NCI-H345 (cell line): ENCODE results near the gene SRSF5.

Experiments used
- DNase-seq: peaks from one replicate; lab custom pipeline; 2025; lab: John Stamatoyannopoulos, UW

SRSF5 gene

DNA sequence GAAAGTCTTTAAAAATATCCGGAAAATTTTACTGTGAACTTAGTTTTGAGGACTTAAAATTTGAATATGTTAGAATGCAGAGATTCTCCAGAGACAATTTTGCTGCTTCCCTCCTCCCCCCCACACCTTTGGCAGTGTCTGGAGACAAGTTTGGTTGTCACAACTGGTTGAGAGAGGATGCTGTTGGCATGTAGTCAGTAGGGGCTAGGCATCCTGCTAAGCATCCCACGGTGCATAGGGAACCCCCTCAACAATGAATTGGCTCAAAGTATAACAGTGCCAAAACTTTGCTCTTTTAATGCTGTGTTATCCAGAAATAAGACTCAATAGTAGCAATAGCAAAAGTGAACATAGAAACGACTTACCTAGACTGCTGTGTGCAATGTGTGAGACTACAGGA is 3.6 kb downstream of the SRSF5 start:
- no peak for DNase-seq

DNA sequence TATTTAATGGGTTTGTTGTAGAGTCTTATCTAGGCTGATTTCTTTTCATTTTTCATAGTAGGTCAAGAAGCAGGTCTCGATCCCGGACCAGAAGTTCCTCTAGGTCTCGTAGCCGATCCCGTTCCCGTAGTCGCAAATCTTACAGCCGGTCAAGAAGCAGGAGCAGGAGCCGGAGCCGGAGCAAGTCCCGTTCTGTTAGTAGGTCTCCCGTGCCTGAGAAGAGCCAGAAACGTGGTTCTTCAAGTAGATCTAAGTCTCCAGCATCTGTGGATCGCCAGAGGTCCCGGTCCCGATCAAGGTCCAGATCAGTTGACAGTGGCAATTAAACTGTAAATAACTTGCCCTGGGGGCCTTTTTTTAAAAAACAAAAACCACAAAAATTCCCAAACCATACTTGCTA is 4.2 kb downstream of the SRSF5 start:
- DNase-seq = no peak

DNA sequence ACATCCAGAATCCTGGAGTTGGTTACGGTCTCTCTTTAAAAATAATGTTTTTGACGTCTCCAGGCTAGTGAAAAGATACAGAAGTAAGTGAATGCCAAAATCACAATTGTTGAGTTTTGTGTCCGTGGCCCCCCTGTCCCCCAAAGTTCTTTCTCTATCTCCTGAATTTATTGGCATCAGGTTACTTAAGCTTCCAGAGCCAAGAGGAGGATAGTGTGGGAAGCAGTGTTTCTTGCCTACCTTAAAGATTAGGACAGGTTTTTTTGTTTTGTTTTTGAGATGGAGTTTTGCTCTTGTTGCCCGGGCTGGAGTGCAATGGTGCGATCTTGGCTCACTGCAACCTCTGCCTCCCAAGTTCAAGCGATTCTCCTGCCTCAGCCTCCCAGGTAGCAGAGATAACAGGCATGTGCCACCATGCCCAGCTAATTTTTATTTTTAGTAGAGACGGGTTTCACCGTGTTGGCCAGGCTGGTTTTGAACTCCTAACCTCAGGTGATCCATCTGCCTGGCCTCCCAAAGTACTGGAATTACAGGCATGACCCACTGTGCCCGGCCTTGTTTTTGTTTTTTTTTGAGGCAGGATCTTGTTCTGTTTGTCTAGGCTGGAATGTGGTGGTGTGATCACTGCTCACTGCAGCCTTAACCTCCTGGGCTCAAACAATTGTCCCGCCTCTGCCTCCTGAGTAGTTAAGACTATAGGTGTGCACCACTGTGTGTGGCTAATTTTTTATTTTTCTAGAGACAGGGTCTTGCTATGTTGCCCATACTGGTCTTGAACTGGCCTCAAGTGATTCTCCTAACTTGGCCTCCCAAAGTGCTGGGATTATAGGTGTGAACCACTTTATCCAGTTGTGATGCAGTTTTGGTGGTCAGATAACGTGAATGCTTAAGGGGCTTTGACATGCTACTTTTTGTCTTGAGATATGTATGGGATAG is 5.4 kb downstream of the SRSF5 start:
- DNase-seq = no peak

DNA sequence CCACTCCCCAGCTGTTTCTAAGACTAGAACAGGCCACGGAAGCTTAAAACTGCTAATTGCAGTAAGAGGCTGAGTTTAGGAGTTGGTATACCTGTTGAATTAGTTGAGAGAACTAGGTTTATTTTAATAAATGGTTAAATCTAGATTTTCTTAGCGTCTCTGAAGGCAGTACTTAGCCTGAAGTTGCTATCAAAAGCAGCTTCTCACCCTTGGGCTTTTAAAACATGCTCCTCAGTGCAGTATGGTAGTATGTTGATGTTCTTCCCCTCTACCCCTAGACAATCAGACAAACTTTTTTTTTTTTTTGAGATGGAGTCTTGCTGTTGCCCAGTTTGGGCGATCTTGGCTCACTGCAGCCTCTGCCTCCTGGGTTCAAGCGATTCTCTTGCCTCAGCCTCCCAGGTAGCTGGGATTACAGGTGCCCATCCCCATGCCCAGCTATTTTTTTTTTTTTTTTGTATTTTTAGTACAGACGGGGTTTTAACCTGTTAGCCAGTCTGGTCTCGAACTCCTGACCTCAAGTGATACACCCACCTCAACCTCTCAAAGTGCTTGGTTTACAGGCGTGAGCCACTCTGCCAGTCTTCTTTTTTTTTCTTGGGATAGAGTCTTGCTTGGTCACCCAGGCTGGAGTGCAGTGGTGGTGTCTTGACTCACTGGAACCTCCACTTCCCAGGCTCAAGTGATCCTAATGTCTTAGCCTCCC is 6.8 kb downstream of the SRSF5 start:
- no peak for DNase-seq

DNA sequence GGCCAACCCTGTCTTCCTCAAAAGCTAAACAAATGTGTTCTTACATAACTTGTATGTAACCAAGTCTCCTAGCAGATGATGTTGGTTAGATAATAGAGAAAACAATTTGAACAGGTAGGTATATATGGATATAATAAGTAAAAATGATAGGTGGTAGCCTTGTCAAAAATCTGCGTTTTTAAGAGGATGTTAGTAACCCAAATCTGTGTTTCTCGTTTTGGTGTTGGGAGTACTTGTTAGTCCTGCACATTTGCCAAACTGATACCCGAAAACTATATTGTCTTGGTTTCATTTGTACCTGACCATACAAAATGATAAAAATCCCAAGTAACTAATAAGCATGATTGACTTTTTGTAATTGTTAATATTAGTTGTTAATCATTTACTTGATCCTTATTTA is 8.1 kb downstream of the SRSF5 start:
- DNase-seq = no peak

DNA sequence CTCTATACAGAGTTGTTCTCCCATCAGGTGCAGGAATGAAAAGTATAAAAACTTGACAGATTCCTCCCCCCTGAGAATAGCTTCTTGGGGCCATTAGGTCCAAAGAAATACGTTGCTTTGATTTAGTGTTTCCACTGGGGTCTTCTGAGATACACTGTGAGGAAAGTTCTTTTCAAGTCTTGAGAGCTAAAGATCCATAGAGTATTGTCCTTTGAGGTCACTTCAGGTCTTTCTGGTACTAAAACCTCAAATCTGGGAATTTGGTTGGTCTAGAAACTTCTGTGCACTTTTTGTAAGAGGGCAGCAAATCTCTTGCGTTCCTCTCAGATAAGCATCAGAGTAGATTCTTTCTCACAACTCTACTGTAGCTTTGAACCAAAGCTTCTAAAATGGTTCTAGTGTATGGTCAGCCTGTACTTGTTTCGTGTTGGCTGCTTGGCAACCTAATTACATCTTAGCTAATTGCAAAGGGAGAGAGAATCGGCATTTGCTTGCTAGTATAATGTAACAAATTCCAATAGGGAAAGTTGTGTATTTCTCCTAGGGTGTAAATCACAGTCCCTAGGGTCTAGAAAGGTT is 10.0 kb downstream of the SRSF5 start:
- no peak for DNase-seq

DNA sequence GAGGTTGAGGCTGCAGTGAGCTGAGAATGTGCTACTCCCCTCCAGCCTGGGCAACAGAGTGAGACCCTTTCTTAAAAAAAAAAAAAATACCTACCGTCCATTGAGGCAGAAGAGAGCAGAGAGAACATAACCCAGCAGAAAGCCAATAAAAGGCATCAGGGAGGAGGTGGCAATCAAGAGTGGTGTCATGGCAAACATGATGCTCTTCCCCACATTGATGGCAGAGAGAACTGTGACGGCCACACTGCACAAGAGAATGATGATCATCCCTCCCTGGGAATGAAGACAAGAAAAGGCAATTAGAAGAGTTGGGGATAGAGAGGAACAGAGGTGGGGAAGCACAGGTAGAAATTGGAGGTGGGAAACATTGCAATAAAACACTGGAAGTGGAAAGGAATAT is 12.1 kb downstream of the SRSF5 start:
- DNase-seq = no peak

DNA sequence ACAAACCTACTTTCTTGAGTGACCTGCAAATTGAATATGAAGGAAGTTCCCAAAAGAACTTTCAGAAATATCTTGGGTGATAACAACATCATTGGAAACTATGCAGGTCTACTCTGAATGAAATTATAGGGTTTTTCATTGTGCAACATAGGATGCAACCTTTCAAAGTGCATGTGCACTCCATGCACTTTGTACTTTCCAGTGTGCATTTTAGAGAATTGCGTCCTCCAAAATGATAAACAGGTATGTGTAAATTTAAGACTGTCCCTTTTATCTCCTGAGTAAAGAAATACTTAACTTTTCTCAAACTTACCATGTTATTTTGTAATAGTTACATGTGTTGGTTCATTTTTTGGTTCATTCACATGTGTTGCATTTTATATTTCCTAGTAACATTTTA is 13.2 kb downstream of the SRSF5 start:
- no peak for DNase-seq

DNA sequence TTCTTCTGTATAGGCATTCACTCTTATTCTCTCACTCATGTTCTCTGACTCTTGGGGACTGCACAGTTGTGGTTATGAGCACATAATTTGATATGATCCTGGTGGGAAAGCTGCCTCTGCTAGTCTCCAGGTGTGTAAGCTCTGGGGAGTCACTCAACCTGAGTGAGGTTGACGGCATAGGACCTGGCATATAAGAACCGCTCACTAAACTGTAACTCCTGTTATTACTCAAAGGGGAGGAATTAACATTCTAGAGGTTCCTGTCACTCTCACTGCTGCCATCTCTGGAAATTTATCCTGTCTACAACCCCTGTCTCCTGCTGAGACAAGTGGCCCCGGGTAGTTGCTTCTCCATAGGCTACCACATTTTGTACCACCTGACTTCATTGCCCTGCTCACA is 14.0 kb downstream of the SRSF5 start:
- DNase-seq = no peak

DNA sequence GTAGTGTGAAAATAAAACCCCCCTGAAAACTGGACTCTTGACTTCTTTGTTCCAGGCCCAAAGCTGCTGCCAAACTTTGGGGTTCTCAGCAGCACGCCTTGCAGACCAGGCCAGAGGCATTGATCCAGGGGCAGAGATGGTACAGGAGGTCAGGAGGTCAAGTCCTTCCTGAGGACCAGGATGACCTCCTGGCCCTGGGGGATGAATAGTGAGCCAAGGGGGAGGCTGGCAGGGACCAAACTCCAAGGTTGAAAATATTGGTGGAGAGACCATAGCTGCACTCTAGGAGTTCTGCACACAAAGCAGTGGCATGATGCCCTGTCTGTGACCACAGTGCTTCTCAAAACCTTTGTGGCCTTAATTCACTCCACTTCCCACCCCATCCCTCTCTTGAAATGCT is 18.0 kb downstream of the SRSF5 start:
- DNase-seq = no peak

DNA sequence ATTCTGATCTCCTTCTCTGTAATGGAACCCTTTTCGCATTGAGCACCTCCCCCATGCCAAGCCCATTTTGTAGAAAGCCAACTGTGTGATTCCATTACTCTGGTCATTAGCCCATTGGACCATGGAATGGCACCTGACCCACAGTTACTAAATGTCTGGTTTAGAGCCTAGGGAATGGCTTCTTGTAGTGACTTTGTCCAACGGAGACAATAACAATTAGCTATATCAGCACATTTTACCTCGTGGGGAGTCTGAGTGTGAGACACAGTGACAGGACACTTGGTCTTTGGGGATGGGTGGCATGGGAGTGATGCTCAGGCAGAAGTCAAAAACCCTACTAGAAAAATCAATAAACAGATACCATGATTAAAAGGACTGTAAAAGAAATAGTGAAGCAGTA is 19.7 kb downstream of the SRSF5 start:
- no peak for DNase-seq

DNA sequence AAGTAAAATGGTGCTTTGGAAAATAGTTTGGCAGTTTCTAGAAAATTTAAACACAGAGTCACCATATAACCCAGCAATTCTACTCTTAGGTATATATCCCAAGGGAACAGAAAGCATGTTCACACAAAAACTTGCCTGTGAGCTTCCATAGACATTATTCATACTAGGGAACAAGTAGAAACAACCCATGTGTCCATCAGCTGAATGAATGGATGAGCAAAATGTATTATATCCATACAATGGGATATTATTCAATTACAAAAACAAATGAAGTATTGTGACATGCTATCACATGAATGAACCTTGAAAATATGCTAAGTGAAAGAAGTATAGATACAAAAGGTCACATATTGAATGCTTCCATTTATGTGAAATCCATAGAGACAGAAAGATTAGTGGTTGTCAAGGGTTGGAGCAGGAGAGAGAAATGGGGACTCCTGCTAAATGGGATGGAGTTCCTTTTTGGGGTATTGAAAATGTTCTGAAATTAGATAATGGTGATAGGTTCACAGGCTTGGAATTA is 22.2 kb downstream of the SRSF5 start:
- no peak for DNase-seq

DNA sequence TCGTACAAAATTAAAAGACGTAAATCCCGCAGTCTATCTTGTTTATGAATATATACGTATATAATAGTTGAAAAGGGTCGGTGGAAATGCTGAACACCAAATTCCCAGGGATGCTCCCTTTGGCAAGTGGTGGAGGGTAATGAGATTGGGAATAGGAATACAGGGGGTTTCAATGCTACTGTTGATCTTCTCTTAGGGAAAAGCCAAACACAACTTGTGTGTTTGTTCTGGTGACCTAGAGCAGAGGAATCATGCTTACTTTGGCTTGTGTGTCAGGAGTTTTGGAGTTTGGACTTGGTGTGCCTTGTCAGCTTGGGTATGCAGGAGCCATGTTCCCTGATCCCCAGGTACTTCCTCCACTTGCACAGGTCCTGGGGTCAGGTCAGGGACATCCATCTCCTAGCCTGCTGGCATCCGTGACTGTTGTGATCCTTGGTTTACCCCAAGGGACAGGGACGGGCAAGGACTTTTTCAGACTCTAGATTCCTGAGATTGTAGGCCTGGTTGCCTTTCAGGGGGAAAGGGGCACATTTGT is 26.0 kb downstream of the SRSF5 start:
- no peak for DNase-seq

DNA sequence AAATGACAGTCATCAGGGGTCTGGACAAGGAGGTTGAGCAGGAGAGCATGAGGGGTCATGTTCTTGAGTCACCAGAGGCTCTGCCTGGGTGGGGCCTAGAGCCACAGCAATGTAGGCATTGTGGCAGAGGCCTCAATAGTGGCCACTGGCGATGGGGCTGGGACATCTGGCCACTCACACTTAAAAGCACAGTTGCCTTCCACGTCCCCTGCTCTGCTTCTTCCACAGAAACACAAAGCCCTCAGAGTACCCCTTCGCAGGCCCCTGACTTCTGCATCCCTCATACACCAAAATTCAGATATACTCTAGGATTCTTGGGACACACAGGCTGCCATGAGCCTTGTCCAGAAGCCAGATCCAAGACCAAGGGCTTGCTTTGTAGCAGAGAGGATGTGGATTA is 27.8 kb downstream of the SRSF5 start:
- DNase-seq = no peak

DNA sequence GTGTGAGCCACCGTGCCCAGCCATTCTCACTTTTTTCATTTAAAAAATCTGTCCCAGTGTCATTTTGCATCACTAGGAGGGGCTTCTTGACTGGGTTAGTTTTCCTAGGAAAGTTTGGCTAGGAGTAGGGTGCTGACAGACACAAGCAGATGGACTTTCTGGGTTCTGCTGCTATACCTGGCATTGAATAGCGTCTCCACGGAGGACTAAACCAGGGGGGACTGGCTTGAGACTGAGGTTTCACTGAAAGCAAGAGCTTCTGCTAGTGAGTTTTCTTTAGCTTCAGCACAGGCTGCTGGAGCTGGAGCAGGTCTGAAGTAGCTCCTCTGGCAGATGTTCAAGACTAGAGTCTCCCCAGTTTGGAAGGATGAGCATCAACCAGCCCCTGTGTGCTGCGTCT is 28.7 kb downstream of the SRSF5 start:
- DNase-seq = no peak

DNA sequence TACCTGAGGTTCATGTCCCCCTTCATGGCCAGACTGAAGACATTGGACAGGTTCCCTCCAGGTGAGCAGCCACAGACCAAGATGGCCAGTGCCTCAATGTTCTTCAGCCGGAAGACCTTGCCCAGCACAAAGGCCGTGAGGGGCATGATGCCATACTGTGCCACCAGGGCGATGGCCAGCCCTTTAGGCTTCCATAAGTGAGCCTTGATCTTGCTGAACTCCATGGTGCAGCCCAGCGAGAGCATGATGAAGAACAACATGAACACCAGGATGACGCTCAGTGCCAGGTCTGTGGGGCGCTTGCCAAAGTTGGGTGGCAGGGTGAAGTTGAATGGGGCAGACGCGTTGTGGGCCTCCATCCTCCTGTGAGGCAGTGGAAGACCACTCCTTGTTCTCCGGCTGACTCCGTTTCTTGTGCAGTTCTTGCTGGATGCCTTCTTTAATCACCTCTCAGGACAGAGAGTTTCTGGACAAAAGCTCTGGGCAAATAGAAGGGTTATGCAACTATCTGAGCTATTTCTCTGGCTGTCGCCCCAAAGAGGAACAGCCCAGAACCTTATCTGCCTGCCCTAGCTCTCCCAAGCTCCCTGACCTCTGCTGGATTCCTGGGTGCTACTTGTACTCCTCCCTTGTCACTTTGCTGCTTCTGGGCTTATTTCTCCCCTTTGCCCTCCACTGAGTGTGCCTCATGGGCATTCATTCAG is 30.0 kb downstream of the SRSF5 start, which contains the start of gene SLC10A1:
SLC10A1 (minus strand) TSS at position 445 of the 704 bp plus-strand sequence; CDS start at position 359, 86 bp downstream.
- no peak for DNase-seq

DNA sequence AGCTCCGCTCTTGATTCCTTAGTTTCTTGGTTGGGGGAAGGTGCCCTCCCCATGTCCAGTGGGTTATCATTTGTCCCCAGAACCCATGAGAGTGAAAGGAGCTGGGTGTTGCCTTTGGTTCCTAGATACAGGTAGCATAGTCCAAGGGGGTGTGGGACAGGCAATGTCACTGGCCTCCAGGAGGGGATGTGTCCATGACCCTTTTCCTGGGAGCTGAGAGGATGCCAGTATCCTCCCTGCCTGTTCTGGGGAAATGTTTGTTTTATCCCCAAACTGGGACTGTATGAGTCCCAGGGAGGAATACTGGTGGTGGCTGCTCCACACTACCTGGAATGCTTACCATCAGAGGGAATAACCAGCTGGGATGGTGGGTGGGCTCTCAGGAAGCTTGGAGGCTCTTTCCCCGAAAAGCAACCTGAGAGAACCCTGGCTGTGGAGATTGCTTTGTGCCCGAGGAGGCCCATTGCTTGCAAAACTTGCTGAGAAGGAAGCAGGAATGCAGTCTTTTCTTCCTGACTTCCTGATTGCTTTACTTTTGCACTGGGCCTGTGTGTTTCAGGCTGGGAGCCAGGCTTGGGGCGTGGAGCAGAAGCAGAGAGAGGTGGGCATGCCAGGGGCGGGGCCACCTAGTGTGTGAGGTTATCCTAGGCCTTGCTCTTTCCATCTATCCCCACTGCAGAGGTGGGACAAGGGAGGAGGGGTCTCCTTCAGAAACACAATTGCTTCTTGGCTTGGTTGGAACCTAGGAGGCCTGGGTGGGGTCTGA is 30.8 kb downstream of the SRSF5 start:
- DNase-seq = no peak

DNA sequence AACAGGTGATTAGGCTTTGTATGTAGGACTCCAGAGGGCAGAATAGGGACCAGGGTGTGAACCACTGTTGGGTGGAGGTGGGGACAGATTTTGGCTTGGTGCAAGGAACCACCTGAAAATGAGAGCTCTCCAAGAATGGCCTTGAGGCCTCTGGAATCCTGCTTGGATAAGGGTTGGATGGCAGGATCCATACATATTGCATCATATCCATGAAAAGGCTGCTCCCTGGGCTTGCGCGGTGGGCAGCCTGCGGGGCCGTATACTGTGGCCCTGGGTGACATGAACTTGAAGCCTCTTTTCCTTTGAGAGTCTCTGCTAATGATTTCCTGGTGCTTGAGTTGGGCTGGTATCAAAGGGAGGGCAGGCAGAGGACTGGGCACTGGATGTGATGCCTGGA is 31.4 kb downstream of the SRSF5 start:
- DNase-seq = no peak

DNA sequence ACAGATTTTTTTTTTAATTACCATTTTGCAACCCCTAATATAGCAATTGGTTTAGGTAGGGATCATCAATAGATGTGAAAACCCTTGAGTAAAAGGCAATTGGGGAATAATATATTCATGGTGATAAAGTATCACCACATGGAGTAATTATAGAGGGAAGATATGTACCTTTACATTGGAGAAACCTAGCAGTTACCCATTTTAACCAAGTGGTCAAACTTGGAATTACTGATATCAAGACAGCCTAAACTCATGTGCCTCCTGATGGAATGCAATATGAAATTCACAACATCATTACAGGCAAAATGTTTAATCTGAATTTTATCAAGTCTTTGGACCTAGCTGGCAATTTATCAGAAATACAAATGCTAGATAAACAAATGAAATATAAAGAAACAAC is 36.8 kb downstream of the SRSF5 start:
- DNase-seq = no peak

DNA sequence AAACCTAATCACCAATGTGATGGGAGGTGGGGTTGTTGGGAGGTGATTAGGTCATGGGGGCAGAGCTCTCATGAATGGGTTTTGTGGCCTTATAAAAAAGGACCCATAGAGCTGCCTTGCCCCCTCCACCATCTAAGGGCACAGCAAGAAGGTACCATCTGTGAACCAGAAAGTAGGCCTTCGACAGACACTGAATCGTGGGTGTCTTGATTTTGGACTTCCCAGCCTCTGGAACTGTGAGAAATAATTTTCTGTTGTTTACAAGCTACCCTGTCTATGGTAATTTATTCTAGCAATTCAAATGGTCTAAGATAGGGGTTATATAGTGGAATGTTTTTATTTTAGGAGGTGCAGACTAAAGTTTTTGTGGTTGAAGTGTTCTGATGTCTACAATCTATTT is 38.0 kb downstream of the SRSF5 start:
- DNase-seq = no peak

DNA sequence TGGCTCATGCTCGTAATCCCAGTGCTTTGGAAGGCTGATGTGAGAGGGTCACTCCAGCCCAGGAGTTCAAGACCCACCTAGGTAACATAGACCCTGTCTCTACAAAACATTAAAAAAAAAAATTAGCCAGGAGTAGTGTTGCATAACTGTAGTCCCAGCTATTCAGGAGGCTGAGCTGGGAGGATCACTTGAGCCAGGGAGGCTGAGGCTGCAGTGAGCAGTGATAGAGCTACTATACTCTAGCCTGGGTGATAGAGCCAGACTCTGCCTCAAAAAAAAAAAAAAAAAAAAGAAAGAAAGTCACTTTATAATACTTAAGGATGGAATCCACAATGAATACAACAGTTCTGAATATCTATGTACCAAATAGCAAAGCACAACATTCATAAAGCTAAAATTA is 40.2 kb downstream of the SRSF5 start:
- DNase-seq = no peak
